WI38 (cell line): ENCODE measurements around the gene GUCY2D.
"Not testable (repeated sequence)": the region's sequence is repeated elsewhere in the genome, so short reads cannot be mapped to it uniquely, and the experiment has no call there.

ENCODE experiments used
- H3K4me3 ChIP-seq: 2 replicates; pipeline ENCODE4 v1.5.1; 2011; ENCODE audit warnings: low read depth, mild to moderate bottlenecking, control low read depth, low read length
- TF ChIP-seq, protein P1 (sequence below): IDR thresholded peaks from 2 replicates; pipeline ENCODE4 v1.5.1; 2012; ENCODE audit warnings: low read depth, mild to moderate bottlenecking, control low read depth, low read length

GUCY2D gene

DNA sequence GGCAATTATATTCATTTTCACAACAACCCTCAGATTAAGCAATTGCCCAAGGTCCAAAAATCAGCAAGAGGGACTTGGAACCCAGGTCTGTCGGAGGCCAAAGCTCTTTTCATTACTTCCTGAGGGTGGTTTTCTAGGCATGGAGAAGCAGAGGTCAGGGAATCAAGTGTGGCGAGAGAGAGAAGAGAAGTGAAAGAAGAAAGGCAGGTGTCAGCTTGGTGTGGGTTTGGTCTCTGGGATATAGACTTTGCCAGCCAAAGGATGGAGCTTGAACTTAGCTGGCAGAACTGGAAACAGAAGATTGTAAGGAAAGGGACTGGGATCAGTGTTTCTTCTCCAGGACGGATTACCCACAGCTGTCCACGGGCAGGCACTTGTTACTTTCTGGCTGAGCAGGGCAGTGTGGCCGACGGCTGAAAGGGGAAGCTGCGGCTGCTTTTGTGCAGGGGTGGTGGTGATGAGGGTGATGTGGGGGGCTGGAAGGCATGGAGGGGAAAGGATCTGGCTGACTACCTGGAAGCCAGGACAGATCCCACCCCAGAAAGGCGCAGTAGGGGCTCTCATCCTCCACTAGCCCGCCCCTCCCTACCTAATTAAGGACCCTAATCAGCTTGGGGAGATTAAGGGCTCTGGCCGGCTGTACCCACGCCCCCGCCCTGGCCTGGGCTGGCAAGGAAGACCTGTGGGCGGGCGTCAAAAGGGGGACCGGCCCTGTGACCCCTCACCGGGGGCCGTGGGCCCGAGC, at the start of gene GUCY2D:
GUCY2D (plus strand) TSS at position 640 of the 745 bp plus-strand sequence. CDS start 433 bp downstream, outside the sequence.
- TF ChIP-seq, protein P1, sequence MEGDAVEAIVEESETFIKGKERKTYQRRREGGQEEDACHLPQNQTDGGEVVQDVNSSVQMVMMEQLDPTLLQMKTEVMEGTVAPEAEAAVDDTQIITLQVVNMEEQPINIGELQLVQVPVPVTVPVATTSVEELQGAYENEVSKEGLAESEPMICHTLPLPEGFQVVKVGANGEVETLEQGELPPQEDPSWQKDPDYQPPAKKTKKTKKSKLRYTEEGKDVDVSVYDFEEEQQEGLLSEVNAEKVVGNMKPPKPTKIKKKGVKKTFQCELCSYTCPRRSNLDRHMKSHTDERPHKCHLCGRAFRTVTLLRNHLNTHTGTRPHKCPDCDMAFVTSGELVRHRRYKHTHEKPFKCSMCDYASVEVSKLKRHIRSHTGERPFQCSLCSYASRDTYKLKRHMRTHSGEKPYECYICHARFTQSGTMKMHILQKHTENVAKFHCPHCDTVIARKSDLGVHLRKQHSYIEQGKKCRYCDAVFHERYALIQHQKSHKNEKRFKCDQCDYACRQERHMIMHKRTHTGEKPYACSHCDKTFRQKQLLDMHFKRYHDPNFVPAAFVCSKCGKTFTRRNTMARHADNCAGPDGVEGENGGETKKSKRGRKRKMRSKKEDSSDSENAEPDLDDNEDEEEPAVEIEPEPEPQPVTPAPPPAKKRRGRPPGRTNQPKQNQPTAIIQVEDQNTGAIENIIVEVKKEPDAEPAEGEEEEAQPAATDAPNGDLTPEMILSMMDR = no peak
- no peak within 1 kb of the TSS for H3K4me3 ChIP-seq

DNA sequence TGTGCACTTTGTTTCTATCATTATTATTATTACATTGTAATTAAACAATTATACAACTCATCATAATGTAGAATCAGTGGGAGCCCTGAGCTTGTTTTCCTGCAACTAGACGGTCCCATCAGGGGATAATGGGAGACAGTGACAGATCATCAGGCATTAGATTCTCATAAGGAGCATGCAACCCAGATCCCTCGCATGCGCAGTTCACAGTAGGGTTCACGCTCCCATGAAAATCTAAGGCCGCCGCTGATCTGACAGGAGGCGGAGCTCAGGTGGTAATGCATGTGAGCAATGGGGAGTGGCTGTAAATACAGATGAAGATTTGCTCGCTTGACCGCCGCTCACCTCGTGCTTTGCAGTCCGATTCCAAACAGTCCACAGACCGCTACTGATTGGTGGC, 49.1 kb upstream of the GUCY2D start:
- H3K4me3 ChIP-seq = not testable (repeated sequence)

DNA sequence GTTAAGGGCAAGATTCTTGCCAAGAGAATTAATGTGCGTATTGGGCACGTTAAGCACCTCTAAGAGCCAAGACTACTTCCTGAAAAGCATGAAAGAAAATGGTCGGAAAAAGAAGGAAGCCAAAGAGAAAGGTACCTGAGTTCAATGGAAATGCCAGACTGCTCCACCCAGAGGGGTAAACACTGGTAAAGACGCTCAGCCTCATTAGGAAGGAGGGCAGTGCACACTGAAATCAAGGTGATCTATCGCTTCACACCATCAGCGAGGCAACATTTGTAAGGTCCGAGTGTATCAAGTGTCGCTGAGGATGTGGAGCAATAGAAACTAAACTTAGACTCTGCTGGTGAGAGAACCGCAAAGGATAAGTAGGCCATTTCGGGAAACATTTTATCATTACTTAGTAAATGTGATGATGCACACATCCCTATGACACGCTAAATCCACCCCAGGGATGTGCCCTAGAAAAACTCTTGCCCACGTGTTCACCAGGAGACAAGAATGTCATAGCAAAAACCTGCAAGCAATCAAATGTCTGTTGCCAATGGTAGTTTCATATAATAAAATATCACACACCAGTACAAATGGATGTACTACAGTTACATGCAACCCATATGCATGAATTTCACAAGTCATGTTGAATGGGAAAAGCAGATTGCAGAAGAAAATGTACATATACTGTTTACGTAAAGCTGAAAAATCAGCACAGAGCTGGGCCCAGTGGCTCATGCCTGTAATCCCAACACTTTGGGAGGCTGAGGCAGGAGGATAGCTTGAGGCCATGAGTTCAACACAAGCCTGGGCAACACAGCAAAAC, 46.8 kb upstream of the GUCY2D start:
- TF ChIP-seq, protein P1 = no peak
- no peak overlapping the region for H3K4me3 ChIP-seq

DNA sequence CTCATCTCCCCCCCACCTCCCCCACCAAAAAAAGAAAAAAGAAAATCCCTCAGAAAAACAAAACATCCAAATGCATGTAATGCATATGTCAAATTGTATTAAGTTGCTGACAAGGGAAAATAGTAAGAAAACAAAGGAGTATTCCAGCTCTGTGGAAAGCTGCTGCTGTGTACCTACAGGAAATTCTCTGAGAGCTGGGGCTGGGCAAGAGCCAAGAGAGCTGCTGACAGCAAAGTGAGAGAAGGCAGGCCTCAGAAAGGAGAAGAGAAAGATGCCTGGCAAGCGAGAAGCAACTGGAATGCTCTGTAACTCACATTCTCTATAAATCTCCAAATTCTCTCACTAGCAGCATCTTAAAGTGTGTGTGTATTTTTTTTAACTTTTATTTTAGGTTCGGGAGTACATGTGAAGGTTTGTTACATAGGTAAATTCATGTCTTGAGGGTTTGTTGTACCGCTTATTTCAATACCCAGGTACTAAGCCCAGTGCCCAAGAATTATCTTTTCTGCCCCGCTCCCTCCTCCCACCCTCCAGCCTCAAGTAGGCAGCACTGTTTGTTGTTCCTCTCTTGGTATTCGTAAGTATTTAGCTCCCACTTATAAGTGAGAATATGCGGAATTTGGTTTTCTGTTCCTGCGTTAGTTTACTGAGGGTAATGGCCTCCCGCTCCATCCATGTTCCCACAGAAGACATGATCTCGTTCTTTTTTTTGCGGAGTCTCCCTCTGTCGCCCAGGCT, 46.0 kb upstream of the GUCY2D start:
- TF ChIP-seq, protein P1 = no peak
- H3K4me3 ChIP-seq = no peak overlapping the region

DNA sequence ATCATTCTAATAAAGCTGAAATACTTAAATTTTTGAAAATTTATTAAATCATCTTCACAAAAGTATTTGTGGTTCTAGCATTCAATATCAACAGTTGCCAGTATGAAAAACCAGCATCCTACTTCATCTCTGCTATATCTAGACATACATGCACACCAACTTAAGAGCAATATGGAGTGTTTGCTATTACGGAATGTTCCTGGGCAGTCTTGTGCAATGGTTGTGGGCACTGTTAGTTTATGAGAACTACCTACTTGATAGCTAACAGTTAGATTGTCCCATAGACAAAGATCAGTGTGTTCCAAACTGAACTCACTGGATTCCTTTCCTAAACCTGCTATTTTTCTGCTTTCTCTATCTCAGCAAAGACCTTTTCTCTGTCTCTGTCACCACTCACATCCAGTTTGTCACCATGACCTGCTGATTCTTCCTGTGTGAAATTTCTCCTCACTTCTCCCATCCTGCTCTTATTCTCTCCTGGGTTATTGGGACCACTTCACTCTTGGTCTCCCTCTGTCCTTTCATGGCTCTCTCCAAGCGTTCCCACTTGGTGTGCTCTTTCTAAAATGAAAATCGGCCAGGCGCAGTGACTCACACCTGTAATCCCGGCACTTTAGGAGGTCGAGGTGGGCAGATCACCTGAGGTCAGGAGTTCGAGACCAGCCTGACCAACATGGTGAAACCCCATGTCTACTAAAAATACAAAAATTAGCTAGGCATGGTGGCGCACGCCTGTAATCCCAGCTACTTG, 42.7 kb upstream of the GUCY2D start:
- H3K4me3 ChIP-seq = no peak overlapping the region
- TF ChIP-seq, protein P1 = no peak

DNA sequence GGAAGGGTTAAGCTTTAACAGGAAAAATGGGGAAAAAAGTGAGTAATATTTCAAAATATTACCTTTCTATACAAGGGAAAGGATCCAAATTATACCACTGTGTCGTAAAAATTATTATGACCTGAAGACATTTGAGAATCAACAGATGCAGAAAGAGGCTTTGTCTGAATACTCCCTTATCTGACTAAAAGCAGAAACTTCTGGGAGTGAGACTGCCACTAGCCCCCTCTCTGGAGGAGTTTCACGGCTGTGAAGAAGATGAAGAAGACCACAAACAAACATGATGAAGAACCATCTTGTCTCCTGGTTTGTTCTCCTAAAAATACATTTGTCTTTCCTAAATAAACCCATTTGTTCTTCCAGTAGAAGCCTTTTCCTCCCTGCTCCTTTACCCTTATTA, 41.0 kb upstream of the GUCY2D start:
- no peak overlapping the region for H3K4me3 ChIP-seq
- TF ChIP-seq, protein P1 = no peak

DNA sequence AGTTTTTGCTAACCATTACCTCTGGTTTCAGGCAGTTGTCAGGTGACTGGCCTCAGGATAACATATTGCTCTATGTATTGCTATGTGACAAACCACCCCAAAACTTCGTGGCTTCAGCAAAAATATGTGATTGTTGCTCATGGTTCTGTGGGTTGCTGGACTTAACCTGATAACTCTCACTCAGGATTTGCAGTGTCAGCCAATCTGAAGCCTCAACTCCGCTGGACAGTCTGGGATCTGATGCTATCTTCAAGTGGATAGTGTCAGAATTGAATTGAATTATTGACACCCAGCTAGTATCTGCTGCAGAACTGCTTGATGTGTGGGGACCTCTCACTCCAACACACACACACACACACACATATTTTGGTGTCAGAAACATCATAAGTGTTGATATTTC, 34.7 kb upstream of the GUCY2D start:
- TF ChIP-seq, protein P1 = no peak
- no peak overlapping the region for H3K4me3 ChIP-seq
